Activated T-helper 17 cell treated with anti-CD3 and anti-CD28 coated beads, Interleukin-2, amount 50 U/mL, for 72 hours (primary cell): ENCODE data around the gene TTLL8. TPM values are rescaled to one million over a fixed set of nuclear protein-coding genes. Genes with fewer than 3 reads are reported as not detected.

Experiments
- ATAC-seq: fragments of 150-1000 bp; cut with Tn5 transposase; replicated peaks from 2 replicates; pipeline ENCODE4 v1.10.0; 2021; ENCODE audit warnings: mild to moderate bottlenecking, moderate library complexity
- H3K27ac Mint-ChIP-seq: one replicate; pipeline ENCODE4 v1.8.0; 2022; ENCODE audit warnings: mixed read lengths
- H3K27me3 Mint-ChIP-seq: one replicate; pipeline ENCODE4 v1.8.0; 2022; ENCODE audit warnings: mixed read lengths
- H3K36me3 Mint-ChIP-seq: one replicate; pipeline ENCODE4 v1.8.0; 2022; ENCODE audit warnings: low read depth, mild to moderate bottlenecking, mixed read lengths
- H3K4me1 Mint-ChIP-seq: one replicate; pipeline ENCODE4 v1.8.0; 2022; ENCODE audit warnings: mixed read lengths
- H3K4me3 Mint-ChIP-seq: one replicate; pipeline ENCODE4 v1.8.0; 2022; ENCODE audit warnings: mild to moderate bottlenecking, mixed read lengths
- H3K9me3 Mint-ChIP-seq: one replicate; pipeline ENCODE4 v1.8.0; 2022; ENCODE audit warnings: mixed read lengths
- total RNA-seq, 2 donors: library from RNA; stranded (reverse); gene quantifications; one replicate each; pipeline ENCODE4 v1.2.3, GENCODE V29; 2022

The TTLL8 gene
- total RNA-seq, 2 donors from 2014 or later = not detected

GRCh38 chr22:50046019-50046415, 12.1 kb downstream of the TTLL8 start:
- no peaks in the 10 kb centered on the region for H3K36me3 Mint-ChIP-seq
- H3K27me3 Mint-ChIP-seq = peaks cover 15% of the 10 kb centered on the region
- H3K4me1 Mint-ChIP-seq = peaks cover 4% of the 10 kb centered on the region
- H3K9me3 Mint-ChIP-seq = no peaks in the 10 kb centered on the region
- no peak for ATAC-seq
- H3K4me3 Mint-ChIP-seq = no peak overlapping the region
- H3K27ac Mint-ChIP-seq = no peak overlapping the region

- H3K27me3 Mint-ChIP-seq = peaks cover 15% of the 10 kb centered on the region
- no peaks in the 10 kb centered on the region for H3K36me3 Mint-ChIP-seq
- H3K27ac Mint-ChIP-seq = no peak overlapping the region
- H3K9me3 Mint-ChIP-seq = no peaks in the 10 kb centered on the region
- no peak for ATAC-seq
- H3K4me3 Mint-ChIP-seq = no peak overlapping the region
- H3K4me1 Mint-ChIP-seq = peaks cover 4% of the 10 kb centered on the region
These were observed 12.7 kb downstream of the TTLL8 start for GRCh38 chr22:50045211-50046018.

- peaks cover 15% of the 10 kb centered on the region for H3K27me3 Mint-ChIP-seq
- no peak overlapping the region for H3K27ac Mint-ChIP-seq
- no peaks in the 10 kb centered on the region for H3K9me3 Mint-ChIP-seq
- H3K4me3 Mint-ChIP-seq = no peak overlapping the region
- no peaks in the 10 kb centered on the region for H3K36me3 Mint-ChIP-seq
- peaks cover 4% of the 10 kb centered on the region for H3K4me1 Mint-ChIP-seq
- ATAC-seq = no peak
These were observed 13.5 kb downstream of the TTLL8 start for GRCh38 chr22:50044485-50045118.

GRCh38 chr22:50041361-50042065, 16.6 kb downstream of the TTLL8 start:
- ATAC-seq = no peak
- no peak overlapping the region for H3K4me3 Mint-ChIP-seq
- peaks cover 4% of the 10 kb centered on the region for H3K4me1 Mint-ChIP-seq
- H3K9me3 Mint-ChIP-seq = peaks cover 4% of the 10 kb centered on the region
- H3K27me3 Mint-ChIP-seq = peaks cover 15% of the 10 kb centered on the region
- no peaks in the 10 kb centered on the region for H3K36me3 Mint-ChIP-seq
- H3K27ac Mint-ChIP-seq = no peak overlapping the region

GRCh38 chr22:50040717-50041116, 17.4 kb downstream of the TTLL8 start:
- peaks cover 4% of the 10 kb centered on the region for H3K4me1 Mint-ChIP-seq
- no peak for ATAC-seq
- peaks cover 15% of the 10 kb centered on the region for H3K27me3 Mint-ChIP-seq
- no peak overlapping the region for H3K27ac Mint-ChIP-seq
- H3K36me3 Mint-ChIP-seq = no peaks in the 10 kb centered on the region
- no peak overlapping the region for H3K4me3 Mint-ChIP-seq
- peaks cover 4% of the 10 kb centered on the region for H3K9me3 Mint-ChIP-seq

- no peak overlapping the region for H3K4me3 Mint-ChIP-seq
- H3K9me3 Mint-ChIP-seq = peaks cover 4% of the 10 kb centered on the region
- no peak overlapping the region for H3K27ac Mint-ChIP-seq
- no peak for ATAC-seq
- H3K27me3 Mint-ChIP-seq = peaks cover 16% of the 10 kb centered on the region
- H3K4me1 Mint-ChIP-seq = peaks cover 4% of the 10 kb centered on the region
- H3K36me3 Mint-ChIP-seq = no peaks in the 10 kb centered on the region
These were observed 18.2 kb downstream of the TTLL8 start for GRCh38 chr22:50039669-50040443.

GRCh38 chr22:50035976-50036724, 21.9 kb downstream of the TTLL8 start:
- H3K4me3 Mint-ChIP-seq = no peak overlapping the region
- no peaks in the 10 kb centered on the region for H3K4me1 Mint-ChIP-seq
- H3K36me3 Mint-ChIP-seq = no peaks in the 10 kb centered on the region
- no peak for ATAC-seq
- peaks cover 4% of the 10 kb centered on the region for H3K9me3 Mint-ChIP-seq
- H3K27ac Mint-ChIP-seq = no peak overlapping the region
- peaks cover 7% of the 10 kb centered on the region for H3K27me3 Mint-ChIP-seq

GRCh38 chr22:50035131-50035881, 22.8 kb downstream of the TTLL8 start:
- Mint-ChIP-seq H3K9me3 (peaks cover 4% of the 10 kb centered on the region), H3K4me1 (no peaks in the 10 kb centered on the region), H3K36me3 (no peaks in the 10 kb centered on the region), H3K27ac (no peak overlapping the region), H3K27me3 (peaks cover 7% of the 10 kb centered on the region), H3K4me3 (no peak overlapping the region)
- no peak for ATAC-seq

- Mint-ChIP-seq H3K9me3 (peaks cover 4% of the 10 kb centered on the region), H3K4me1 (no peaks in the 10 kb centered on the region), H3K4me3 (no peak overlapping the region), H3K36me3 (no peaks in the 10 kb centered on the region), H3K27ac (no peak overlapping the region), H3K27me3 (peaks cover 7% of the 10 kb centered on the region)
- ATAC-seq = peak; percentile 36
These were observed 23.7 kb downstream of the TTLL8 start for GRCh38 chr22:50034126-50035081.

- ATAC-seq = no peak
- peaks cover under 1% of the 10 kb centered on the region for H3K4me1 Mint-ChIP-seq
- no peak overlapping the region for H3K27ac Mint-ChIP-seq
- H3K4me3 Mint-ChIP-seq = no peak overlapping the region
- peaks cover 7% of the 10 kb centered on the region for H3K27me3 Mint-ChIP-seq
- H3K36me3 Mint-ChIP-seq = no peaks in the 10 kb centered on the region
- H3K9me3 Mint-ChIP-seq = peaks cover under 1% of the 10 kb centered on the region
These were observed 25.0 kb downstream of the TTLL8 start for GRCh38 chr22:50032941-50033601.

- no peak for ATAC-seq
These were observed 25.8 kb downstream of the TTLL8 start for GRCh38 chr22:50032109-50032871.

More at GRCh38 chr22:50032109-50032871, 25.8 kb downstream of the TTLL8 start:
- Mint-ChIP-seq H3K4me1 (peaks cover 6% of the 10 kb centered on the region), H3K9me3 (no peaks in the 10 kb centered on the region), H3K27ac (no peak overlapping the region), H3K36me3 (no peaks in the 10 kb centered on the region), H3K4me3 (no peak overlapping the region), H3K27me3 (peaks cover 7% of the 10 kb centered on the region)
